GM18507 (cell line): Measurements from ENCODE around the gene EYA2.
A peak's percentile ranks its signal among the peaks of the same experiment; 100 is the strongest.
"Not testable (repeated sequence)": the region's sequence is repeated elsewhere in the genome, so short reads cannot be mapped to it uniquely, and the experiment has no call there.

Experiments used
- DNase-seq: peaks from one replicate; pipeline ENCODE4 v3.0.0; 2011; ENCODE audit warnings: low read depth; ENCODE audit not compliant: insufficient read length; ENCODE audit errors: extremely low spot score
- FAIRE-seq: peaks from 2 replicates; lab custom pipeline; 2011; peaks lifted over from hg19 to GRCh38; lab: Jason Lieb, UNC

Gene EYA2

DNA sequence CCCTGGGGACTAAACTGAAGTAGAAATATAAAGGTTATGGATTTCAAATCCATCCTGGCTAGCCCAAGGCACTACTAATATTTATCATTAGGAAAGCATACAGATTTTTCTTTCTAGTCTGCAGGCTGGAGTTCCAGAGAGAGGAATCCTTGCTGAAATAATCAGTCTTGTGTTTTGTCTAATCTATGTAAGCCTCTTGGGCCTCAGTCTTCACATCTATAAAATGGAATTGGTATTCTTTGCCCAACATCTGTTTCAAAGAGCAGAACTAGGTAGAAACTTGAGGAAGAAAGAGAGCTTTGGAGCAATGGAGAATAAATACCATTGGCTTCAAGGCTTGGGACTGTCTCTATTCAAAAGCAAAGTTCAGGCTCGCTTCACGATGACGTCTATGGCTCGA lies 249.8 kb downstream of the EYA2 start:
- FAIRE-seq (no peak), DNase-seq (no peak)

DNA sequence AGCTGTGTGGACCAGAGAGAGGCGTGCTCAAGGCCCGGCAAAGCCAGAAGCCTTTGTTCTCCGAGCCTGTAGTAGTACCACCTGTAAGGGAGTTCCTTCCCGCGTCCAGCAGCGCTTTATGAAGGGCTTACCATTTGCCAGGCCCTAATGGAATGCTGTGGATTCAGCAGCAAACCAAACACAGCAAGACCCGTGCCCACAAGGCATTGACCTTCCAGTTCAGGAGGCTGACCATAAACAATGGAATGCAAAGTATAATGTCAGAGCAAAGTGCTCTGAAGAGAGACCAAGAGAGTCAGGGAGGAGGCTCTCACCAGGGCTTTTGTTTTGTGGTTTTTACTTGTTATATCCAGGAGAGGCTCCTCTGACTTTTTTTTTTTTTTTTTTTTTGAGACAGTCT lies 252.0 kb downstream of the EYA2 start:
- FAIRE-seq (no peak), DNase-seq (no peak)

DNA sequence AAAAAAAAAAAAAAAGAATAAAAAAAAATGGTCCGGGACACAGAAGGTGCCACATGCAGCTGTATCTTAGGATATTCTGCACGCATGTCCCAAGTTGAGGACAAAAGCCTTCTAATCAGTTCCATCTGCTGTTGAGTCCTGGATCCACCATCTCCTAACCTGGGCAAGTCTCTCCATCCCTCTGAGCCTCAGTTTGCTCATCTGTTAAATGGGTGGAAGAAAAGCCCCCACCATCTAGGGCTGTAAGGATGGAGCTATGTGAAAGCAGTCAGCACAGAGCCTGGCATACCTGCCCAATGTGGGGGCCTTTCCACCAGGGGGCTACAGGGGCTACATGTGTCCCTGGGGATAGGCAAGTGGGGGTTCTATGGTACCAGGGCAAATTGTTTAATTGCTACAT lies 253.4 kb downstream of the EYA2 start:
- FAIRE-seq: no peak
- no peak for DNase-seq

DNA sequence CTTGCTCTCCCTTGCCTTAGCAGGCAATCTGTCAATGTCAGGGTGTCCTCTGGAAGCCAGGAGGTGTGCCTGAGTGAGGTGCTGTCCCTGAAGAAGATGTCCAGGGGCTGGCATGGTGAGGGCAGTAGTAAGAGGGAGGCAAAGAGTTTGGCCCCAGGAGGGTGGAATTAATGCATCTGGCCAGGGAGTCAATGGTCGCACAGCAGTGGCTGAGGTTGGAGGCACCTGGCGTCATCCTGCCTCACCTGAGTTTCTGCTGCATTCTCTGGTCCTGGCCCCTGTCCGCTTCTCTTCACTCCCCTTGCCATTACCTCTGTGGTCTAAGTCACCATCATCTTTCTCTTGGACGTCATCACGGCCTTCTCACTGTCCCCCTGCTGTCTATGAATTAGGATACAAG lies 255.3 kb downstream of the EYA2 start:
- DNase-seq (no peak), FAIRE-seq (no peak)

DNA sequence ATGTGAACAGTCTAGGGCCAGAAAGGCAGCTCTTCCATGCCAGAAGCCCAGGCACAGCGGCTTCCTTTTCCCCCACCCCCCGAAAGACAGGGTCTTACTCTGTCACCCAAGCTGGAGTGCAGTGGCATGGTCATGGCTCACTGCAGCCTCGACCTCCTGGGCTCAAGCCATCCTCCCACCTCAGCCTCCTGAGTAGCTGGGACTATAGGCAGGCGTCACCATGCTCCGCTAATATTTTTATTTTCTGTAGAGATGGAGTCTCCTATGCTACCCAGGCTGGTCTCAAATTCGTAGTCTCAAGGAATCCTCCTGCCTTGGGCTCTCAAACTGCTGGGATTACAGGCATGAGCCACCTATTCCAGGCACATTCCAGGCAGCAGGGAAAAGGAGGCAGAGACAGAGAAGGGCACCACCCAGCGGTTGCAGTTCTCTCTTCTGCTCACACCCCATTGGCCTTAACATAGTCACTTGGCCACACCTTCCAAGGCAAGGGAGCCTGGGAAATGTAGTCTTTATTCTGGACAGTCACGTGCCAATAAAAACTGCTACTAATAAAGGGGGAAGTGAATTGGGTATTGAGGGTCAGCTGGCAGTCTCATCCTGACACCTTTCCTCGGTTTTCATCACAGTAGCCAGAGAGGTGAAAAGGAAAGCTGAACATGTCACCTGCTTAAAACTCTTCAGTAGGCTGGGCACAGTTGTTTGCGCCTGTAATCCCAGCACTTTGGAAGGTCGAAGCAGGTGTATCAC lies 255.9 kb downstream of the EYA2 start:
- peak; percentile 12 for FAIRE-seq
- no peak for DNase-seq

DNA sequence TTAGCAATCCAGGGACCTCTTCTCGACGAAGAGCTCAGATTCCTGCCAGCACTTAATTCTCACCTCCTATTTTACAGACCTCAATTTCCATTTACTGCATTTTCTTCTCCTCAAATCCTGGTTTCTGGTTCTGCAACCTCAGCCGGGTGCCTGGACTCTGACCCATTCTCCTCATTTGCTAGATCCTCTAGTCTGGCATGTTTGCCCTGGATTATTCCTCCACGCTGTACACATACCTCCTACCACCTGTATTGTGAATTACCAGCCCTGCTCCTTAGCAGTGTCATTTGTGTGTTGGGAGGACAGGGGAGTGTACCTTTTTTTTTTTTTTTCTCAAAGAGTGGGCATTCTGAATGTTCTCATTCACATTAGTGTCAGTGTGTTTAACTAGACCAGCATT lies 257.4 kb downstream of the EYA2 start:
- no peak for DNase-seq
- no peak for FAIRE-seq

DNA sequence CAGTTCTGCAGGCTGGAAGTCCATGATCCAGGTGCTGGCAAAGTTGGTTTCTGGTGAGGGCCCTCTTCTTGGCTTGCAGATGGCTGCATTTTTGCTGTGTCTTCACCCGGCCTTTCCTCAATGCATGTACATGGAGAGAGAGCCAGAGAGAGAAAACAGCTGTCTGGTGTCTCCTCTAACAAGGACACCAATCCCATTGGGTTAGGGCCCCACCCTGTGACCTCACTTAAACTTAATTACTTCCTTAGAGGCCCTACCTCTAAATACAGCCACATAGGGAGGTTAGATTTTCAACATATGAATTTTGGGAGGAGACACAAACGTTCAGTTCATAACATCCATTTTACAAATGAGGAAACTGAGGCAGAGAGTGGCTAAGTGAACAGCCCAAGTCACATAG lies 259.4 kb downstream of the EYA2 start:
- no peak for DNase-seq
- FAIRE-seq: no peak

DNA sequence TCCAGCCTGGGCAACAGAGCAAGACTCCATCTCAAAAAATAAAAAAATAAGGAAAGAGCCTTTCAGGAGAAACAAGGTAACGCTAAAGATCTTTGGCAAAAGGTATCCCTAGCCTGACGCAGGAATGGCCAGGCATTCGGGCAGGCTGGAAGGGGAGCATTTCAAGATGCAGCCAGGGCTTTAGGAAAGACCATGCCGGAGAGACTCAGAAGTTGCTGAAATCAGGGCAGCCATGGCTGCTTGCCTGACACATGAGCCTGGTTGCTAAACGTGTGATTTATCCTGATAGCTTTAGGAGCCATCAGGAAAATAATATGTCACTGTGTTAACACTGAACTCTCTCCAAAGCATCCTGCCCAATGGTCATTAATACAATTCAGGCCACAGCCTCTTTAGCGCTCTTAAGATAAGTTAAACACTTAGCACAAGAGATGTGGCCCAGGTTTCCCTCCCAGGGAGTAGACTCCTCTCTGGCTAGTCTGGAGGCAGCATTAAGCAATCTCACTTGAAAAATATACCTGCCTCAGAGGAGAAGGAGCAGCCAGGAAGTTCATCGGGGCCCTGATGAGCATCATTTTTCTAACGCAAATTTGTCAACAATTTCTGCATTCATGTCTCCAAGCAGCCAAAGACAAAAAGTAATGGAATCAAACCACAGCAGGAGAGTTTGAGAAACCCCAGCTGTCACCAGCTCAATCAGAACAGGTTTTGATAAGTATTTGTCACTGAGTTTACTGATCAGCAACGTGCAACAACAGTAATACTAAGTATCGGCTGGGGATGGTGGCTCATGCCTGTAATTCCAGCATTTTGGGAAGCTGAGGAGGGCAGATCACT lies 261.9 kb downstream of the EYA2 start:
- no peak for DNase-seq
- FAIRE-seq: no peak

DNA sequence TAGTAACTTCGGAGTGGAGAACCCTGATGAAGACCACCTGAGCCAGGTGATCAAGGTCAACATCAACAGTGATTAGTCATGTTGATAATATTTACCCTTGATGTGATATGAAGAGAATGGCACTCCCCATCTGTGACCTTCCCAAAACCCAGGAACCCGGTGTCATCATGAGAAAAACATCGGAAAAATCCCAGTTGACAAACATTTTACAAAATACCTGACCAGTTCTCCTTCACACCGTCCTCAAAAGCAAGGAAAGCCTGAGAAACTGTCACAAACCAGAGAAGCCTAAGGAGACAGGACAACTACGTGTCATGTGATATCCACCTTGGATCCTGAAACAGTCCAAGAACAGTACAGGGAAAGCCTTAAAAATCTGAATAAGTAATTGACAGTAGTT lies 264.5 kb downstream of the EYA2 start:
- DNase-seq: no peak
- FAIRE-seq: no peak

DNA sequence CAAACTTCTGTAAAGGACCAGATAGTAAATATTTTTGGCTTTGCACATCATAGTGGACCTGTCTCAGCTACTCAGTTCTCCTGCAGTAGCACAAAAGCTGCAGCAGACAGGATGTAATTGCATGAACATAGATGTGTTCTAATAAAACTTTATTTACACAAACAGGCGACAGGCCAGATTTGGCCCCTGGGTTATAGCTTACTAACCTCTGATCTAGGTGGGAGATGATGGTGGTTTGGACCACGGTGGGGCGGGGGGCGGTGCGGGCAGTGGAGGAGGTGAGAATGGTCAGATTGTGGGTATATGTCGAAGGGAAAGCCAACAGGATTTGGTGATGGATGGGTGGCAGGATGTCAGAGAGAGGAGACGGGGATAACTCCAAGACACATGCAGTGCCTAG lies 265.6 kb downstream of the EYA2 start:
- no peak for FAIRE-seq
- no peak for DNase-seq

DNA sequence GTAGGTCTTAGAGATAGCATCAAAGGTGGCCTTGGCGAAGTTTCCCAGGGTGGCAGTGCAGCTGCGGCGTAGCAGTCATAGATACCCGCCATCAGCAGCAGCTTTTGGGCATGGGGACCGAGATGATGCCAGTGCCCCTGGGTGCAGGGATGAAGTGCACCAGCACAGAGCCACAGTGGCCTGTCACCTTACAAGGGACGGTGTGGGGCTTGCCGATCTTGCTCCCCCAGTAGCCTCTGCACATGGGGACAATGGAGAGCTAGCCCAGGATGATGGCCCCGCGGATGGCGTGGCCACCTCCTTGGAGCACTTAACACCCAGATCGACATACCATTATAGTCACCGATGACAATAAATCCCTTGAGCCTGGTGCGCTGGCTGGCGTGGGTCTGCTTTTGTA lies 266.3 kb downstream of the EYA2 start:
- no peak for DNase-seq
- no peak for FAIRE-seq

DNA sequence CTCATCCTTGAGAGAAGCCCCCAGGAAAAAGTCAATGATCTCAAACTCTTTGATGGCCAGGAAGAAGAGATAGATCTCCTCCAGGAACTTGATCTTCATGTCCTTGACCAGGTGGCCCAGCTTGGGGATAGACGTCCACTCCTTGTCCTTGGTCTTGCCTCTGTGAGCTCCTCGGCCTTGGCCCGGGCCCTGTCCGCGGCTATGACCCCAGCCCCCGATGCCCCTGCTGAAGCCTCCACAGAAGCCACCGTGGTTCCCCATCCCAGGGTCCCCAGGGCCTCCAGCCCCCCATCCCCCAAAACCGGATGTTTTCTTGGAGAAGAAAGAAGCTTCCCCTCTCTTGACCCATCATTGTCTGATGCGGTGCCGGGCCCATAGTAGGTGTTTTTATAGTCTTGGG lies 266.8 kb downstream of the EYA2 start:
- DNase-seq (no peak), FAIRE-seq (no peak)

DNA sequence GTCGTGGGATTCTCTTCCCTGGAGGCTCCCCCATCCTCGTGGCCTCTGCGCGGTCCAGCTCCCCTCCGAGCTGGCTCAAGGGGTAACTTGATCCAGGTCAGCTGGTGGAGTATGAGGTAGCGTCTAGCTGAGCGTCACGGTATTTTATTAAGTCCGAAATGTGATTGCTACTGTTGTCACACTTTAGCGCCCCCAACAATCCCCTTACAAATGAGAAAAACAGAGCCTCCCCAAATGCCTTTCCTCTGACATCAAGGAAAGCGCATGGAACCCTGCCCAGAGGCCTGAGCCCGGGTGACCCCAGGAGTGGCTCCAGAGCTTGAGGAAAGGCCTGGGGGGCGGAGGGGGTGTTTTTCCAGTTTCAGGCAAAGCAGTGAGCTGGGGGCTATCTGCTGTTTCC lies 269.5 kb downstream of the EYA2 start:
- no peak for FAIRE-seq
- DNase-seq: no peak

DNA sequence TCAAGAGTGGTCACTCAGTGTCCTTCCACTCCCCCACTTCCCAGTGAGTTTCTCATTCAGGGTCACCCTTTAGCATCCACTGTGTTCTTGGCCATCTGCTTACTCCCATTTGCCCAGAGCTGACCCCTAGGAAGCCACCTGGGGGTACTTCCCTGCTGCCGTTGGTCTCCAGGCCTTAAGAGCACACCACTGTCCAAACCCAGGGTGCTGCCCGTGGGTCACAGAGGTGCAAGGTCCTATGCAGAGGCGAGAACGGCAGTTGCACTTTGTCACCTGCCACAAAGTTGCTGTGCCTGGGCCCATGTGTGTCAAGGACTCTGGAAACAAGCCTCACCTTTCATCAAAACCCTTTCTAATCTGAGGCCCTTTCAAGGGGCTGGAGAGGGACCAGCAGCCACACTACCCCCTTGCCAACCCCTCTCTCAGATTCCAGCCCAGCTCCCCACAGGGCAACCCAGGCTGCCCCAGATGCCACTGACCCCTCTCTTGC lies 270.8 kb downstream of the EYA2 start:
- DNase-seq: no peak
- FAIRE-seq: no peak

DNA sequence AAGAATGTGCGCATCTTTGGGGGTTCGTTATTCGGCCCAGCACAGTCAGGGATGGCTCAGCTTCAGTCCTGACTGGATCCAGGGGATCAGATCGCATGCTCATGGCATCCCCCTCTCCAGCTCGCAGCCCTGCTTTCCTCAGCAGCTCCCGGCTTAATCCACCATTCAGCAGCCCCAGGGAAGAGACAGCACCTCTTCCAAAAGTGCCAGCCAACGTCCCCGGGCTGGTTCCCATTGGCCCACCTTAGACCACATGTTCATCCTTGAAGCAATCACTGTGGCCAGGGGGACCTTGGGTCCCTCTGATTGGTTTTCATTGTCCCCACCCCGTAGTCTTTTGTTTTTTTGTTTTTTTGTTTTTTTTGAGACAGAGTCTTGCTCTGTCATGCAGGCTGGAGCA lies 273.2 kb downstream of the EYA2 start:
- no peak for FAIRE-seq

DNA sequence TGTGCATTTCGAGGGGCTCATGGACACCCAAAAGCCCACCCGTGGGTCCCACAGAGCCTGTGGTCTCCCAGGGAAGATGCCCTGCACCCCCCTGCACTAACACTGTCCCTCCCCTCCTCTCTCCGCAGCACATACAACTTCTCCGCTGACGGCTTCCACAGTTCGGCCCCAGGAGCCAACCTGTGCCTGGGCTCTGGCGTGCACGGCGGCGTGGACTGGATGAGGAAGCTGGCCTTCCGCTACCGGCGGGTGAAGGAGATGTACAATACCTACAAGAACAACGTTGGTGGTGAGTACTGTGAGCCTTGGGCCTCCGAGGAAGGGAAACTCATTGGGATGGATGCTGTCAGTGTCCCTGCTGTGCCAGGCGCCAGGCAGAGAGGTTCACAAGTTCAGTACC lies 277.9 kb downstream of the EYA2 start:
- DNase-seq (no peak), FAIRE-seq (no peak)

More for the DNA sequence above, 273.2 kb downstream of the EYA2 start:
- no peak for DNase-seq

DNA sequence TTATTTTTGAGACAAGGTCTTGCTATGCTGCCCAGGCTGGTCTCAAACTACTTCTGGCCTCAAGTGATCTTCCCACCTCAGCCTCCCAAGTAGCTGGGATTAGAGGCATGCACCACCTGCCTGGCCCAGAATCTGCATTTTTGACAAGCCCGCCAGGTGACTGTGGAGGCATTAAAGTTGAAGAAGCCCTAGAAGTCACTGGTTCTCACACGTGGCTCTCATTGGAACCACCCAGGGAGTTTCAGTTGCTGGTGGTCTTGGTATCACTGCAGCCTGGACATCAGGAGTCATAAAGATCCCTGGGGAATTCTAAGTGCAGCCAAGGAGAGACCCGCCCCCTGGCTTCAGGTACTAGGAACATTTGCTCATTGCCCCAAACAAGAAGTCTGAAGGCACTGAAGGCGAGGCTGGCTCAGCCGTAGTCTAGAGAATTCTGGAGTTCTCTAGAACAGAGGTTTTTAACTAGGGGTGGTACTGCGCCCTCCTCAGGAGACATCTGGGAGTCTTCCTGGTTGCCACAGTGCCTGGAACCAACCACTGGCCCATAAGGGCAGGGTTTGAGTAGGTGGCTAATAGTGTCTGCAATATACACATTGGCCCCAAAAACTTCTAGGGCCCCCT lies 279.1 kb downstream of the EYA2 start:
- FAIRE-seq (no peak), DNase-seq (no peak)

DNA sequence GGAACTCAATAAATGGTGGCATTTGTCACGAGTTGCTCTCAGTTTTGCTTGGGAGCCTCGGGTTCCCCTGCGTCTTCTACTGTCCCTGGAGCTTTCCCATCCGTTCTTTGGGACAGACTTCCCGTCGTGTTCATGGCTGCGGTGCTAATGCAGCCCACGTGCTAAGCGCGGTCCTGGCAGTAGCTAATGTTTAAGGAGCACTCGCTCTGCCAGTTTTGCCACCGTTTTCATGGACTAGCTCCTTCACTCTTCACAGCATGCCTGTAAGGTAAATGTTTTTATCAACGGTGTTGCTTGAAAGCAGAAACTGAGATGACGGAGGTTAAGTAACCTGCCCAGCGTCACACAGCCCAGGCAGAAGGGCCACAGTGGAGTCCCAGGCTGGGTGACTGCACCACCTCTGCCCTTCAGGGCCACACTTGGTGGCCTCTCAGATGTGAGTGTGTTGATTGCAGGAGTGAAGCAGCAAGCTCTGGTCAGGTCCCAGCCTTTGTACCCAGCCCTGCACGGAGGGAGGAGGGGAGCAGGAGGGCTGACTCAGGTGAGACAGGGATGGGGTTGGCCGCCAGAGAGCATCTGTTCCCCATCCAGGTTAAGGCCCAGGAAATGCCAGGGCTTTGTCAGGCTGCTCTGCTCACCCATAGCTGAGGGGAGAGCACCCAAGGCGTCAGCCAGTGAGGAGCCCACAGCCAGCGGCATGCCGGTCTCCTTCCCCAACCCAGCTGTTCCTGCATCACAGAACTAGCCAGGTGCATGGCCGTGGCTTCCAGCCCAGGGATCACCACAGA lies 280.0 kb downstream of the EYA2 start:
- FAIRE-seq (no peak), DNase-seq (no peak)

DNA sequence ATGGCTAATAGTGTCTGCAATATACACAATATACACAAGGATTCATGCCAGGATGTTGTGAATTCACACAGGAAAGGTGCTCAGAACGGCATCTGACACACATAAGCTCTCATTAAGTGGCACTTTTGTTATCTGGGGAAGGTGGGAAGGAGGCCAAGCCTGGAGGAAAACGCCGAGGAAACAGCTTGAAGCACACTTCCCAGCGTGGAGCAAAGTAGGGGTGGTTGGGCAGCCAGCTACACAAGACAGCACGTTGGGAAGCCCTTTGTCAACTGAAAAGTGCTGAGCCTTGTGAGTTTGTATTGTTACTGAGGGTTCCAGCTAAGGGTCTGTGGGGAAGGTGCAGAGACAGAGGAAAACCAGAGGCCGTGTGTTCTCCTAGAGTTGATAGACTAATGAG lies 280.9 kb downstream of the EYA2 start:
- DNase-seq (no peak), FAIRE-seq (no peak)

DNA sequence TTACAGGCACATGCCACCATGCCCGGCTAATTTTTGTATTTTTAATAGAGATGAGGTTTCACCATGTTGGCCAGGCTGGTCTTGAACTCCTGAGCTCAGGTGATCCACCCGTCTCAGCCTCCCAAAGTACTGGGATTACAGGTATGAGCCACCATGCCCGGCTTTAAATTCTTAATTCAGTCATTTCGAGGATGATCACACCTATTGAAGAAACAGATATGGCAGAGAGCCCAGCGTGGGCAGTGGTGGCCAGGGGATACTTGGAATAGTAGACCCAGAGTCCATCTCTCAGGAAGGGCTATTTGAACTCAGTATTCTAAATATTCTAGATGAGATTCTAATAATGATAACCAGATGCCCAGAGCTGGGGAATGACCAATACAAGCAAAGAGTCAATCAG lies 281.6 kb downstream of the EYA2 start:
- FAIRE-seq, DNase-seq: not testable (repeated sequence)
